Loucy (cell line): ENCODE measurements around the gene NDUFB10.

Experiments used
- EZH2phosphoT487 ChIP-seq: fragments of 200-600 bp; IDR thresholded peaks from 2 replicates; pipeline ENCODE4 v1.6.1; 2018; ENCODE audit warnings: antibody characterized with exemption, mild to moderate bottlenecking, moderate library complexity, borderline replicate concordance
- TF ChIP-seq, protein P1 (sequence below): fragments of 200-600 bp; sonication (generic); conservative IDR thresholded peaks from 2 replicates; pipeline ENCODE4 v1.5.1; 2014; ENCODE audit warnings: mild to moderate bottlenecking, antibody characterized with exemption, low read length

DNA sequence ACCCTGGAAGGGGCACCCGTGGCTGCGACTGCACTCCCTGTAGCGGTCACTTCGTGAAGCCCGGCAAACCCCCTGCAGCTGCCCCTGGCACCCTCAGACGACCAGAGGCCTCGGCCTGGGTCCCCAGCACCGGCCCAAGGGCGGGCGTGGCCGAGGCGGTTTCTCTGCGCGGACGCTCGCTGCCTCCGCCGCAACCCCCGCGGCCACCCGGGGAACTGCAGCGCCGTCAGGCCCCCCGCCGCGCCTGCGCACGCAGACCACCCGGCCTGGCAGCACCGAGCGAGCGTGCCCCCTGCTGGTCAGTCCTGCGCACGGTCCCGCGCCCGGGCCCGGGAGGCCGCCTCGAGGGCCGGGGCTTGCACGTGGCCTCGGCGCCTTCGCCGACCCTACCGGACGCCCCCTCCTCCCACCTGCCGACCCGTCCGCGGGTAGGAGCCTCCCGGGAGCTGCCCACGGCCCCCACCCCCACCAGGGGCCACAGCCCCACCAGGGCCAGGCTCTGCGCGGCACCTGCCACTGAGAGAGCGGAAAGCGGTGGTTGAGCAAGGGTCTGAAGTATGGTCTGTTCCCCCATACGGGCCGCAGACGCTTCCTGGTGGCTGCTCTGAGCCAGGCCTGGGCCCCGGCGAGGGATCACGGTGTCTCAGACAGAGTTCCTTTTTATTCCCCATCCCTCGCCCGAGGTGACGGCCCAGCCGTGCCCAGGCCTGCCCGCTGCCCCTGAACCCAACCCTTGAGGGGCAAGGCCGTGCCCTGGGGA, 29.6 kb upstream of the NDUFB10 start:
- TF ChIP-seq, protein P1, sequence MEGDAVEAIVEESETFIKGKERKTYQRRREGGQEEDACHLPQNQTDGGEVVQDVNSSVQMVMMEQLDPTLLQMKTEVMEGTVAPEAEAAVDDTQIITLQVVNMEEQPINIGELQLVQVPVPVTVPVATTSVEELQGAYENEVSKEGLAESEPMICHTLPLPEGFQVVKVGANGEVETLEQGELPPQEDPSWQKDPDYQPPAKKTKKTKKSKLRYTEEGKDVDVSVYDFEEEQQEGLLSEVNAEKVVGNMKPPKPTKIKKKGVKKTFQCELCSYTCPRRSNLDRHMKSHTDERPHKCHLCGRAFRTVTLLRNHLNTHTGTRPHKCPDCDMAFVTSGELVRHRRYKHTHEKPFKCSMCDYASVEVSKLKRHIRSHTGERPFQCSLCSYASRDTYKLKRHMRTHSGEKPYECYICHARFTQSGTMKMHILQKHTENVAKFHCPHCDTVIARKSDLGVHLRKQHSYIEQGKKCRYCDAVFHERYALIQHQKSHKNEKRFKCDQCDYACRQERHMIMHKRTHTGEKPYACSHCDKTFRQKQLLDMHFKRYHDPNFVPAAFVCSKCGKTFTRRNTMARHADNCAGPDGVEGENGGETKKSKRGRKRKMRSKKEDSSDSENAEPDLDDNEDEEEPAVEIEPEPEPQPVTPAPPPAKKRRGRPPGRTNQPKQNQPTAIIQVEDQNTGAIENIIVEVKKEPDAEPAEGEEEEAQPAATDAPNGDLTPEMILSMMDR, result peak; percentile 58
- TF ChIP-seq EZH2phosphoT487, result no peak
